Lower leg skin (tissue), 3 donors: ENCODE results near the gene PARP15.

Experiments
- CTCF ChIP-seq, 3 donors: fragments of 450-650 bp; IDR thresholded peaks; one replicate each; pipeline ENCODE4 v1.5.1; 2016; ENCODE audit warnings: antibody characterized with exemption in 3 of 3, mild to moderate bottlenecking in 3 of 3, moderate library complexity in 2 of 3
- POLR2A ChIP-seq, 2 donors: fragments of 450-650 bp; IDR thresholded peaks; one replicate each; pipeline ENCODE4 v1.6.1; 2016 to 2017; ENCODE audit warnings: antibody characterized with exemption in 2 of 2, mild to moderate bottlenecking in 1 of 2, moderate library complexity in 1 of 2

GRCh38 chr3:122660297-122660974 lies 83.0 kb downstream of the PARP15 start:
- TF ChIP-seq CTCF (IDR thresholded peaks at IDR 0.05) = no peak
- no peak for TF ChIP-seq POLR2A (IDR thresholded peaks at IDR 0.05)
